C4-2B (cell line): Measurements from ENCODE around the gene ZFAND3.

Source experiments
- H3K27ac ChIP-seq: fragments of 450-650 bp; 2 replicates; pipeline ENCODE4 v1.5.1; 2017
- ZFX ChIP-seq: fragments of 450-650 bp; IDR thresholded peaks from 2 replicates; pipeline ENCODE4 v1.6.1; 2017
- TF ChIP-seq, protein P1 (sequence below): fragments of 450-650 bp; conservative IDR thresholded peaks from 2 replicates; pipeline ENCODE4 v1.5.1; 2017; ENCODE audit warnings: mild to moderate bottlenecking

ZFAND3 gene

DNA sequence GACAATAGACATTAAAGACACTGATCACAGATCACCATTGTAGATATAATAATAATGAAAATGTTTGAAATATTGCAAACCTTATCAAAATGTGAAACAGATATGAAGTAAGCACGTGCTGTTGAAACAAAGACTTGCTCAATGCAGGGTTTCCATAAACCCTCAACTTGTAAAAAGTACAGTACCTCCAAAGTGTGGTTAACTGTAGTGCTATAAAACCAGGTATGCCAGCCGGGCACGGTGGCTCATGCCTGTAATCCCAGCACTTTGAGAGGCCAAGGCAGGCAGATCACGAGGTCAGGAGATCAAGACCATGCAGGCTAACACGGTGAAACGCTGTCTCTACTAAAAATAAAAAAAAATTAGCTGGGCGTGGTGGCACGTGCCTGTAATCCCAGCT lies 96.6 kb downstream of the ZFAND3 start:
- H3K27ac ChIP-seq: no peak overlapping the region
- no peak for TF ChIP-seq ZFX
- TF ChIP-seq, protein P1, sequence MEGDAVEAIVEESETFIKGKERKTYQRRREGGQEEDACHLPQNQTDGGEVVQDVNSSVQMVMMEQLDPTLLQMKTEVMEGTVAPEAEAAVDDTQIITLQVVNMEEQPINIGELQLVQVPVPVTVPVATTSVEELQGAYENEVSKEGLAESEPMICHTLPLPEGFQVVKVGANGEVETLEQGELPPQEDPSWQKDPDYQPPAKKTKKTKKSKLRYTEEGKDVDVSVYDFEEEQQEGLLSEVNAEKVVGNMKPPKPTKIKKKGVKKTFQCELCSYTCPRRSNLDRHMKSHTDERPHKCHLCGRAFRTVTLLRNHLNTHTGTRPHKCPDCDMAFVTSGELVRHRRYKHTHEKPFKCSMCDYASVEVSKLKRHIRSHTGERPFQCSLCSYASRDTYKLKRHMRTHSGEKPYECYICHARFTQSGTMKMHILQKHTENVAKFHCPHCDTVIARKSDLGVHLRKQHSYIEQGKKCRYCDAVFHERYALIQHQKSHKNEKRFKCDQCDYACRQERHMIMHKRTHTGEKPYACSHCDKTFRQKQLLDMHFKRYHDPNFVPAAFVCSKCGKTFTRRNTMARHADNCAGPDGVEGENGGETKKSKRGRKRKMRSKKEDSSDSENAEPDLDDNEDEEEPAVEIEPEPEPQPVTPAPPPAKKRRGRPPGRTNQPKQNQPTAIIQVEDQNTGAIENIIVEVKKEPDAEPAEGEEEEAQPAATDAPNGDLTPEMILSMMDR: no peak

DNA sequence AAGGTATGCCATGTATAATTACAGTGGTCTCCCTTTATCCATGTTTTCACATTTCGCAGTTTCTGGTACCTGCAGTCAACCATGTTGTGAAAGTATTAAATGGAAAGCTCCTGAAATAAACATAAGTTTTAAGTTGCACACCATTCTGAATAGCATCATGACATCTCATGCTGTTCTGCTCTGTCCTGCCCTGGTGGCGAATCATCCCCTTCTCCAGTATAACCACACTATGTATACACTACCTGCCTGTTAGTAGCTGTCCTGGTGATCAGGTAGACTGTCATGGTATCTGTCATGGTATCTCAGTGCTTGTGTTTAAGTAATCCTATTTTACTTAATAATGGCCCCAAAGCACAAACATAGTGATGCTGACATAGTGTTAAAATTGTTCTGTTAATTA lies 97.1 kb downstream of the ZFAND3 start:
- TF ChIP-seq ZFX: no peak
- TF ChIP-seq, protein P1: no peak
- H3K27ac ChIP-seq: no peak overlapping the region

DNA sequence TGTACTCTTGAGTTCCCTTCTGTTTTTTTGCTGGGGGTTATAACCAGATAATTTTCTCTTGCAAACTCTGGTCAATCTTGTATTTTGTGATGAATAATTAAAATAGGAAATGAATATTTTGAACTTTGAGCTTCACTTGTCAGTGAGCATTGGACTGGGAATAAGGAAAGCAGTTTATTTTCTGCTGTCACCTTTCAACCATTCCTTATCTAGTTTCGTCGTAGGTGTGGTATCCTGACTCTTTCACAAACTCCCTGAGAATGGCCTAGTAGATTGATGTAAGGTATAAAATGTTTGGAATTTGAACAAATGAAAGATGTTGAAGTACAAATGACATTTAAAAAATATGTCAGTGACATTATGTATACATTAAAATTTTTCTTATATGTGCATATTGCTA lies 98.0 kb downstream of the ZFAND3 start:
- no peak overlapping the region for H3K27ac ChIP-seq
- TF ChIP-seq, protein P1: no peak
- TF ChIP-seq ZFX: no peak

DNA sequence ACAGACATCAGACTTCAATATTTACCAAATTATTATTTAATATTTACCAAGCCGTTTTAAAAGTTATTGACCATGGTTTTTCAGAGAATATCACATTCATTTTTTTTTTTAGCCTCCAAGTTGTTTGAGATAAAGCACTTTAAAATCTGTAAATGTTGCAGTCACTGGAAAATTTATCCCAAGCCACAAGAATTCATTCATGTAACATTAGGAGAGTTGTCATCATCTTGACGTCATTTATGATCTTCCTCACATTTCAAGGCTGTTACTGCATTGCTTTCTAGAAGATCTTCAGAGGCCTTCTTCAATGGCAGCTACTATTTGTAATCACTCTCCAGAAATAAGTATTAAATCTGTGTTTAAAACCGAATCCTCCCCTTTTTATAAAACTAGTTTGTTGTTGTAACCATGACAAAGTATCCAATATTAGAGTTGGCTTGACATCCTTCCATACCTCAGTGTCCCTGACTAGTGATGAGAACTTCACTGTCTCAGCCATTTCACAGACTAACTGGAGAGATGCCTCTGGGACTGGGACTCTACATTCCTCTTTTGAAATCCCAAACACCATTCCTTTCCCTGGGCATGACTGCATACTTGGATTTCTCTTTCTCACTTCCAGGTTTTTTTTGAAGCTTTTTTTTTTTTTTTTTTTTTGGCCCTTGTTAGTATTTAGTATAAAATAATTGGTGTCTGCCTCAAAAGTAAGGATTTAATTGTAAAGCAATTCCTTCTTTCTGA lies 100.1 kb downstream of the ZFAND3 start:
- no peak for TF ChIP-seq ZFX
- TF ChIP-seq, protein P1: no peak
- no peak overlapping the region for H3K27ac ChIP-seq

DNA sequence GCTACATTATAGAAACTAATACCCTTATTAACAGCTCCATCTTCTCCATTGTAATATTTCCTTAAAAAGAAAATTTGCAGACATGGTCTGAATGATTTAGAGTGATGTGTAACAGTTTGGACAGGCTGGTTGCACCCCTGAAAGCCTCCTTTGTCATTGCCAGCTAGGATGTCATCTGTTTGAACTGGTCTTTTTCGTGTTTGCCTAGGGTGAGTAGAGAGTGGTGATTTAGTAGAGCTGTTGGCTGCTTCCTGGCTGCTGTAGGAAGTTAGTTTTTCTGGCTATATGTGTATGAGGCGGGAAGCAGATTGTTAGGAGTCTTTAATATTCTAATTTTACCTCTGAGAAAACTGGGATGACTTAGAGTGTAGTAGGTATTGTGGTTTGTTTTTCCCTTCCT lies 101.1 kb downstream of the ZFAND3 start:
- no peak overlapping the region for H3K27ac ChIP-seq

DNA sequence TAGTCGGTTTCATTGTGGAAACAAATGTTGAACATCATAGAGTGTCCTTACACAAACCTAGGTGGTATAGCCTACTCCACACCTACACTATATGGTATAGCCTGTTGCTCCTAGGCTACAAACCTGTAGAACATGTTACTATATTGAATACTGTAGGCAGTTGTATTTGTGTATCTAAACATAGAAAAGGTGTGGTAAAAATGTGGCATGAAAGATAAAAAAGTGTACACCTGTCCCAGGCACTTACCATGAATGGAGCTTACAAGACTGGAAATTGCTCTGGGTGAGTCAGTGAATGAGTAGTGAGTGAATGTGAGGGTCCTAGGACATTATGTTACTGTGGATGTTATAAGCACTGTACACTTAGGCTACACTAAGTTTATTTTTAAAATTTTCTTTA lies 103.0 kb downstream of the ZFAND3 start:
- TF ChIP-seq ZFX: no peak
- TF ChIP-seq, protein P1: no peak
- no peak overlapping the region for H3K27ac ChIP-seq

More for the DNA sequence above, 101.1 kb downstream of the ZFAND3 start:
- no peak for TF ChIP-seq ZFX
- TF ChIP-seq, protein P1: no peak

DNA sequence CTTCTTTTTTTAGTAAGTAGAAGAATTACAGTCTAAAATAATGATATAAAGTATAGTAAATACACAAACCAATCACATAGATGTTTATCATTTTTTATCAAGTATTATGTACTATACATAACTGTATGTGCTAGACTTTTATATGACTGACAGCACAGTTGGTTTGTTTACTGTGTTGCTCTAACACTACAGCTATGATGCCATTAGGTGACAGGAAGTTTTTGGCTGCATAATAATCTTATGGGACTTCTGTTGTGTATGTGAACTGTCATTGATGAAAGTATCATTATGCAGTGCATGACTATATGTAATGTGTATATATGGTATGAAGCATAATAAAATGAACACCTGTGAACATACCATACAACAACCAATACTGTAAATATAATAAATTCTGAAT lies 104.0 kb downstream of the ZFAND3 start:
- TF ChIP-seq ZFX: no peak
- TF ChIP-seq, protein P1: no peak
- H3K27ac ChIP-seq: no peak overlapping the region
